Myocyte (in vitro differentiated cells): Measurements from ENCODE around the gene CHN1. TPM values are rescaled to one million over a fixed set of nuclear protein-coding genes. Genes with fewer than 3 reads are reported as not detected.

Experiments used
- DNase-seq: peaks from one replicate; pipeline ENCODE4 v3.0.0-alpha.2; 2012; ENCODE audit warnings: low read depth
- polyA plus RNA-seq: library from polyadenylated mRNA; unstranded; fragments of >200 nt; gene quantifications from one replicate; pipeline ENCODE4 v1.2.1, GENCODE V29; 2012; ENCODE audit warnings: missing spikeins
- total RNA-seq: library from RNA; depleted of rRNA; stranded (reverse); fragments of >200 nt; gene quantifications from 2 replicates; pipeline ENCODE4 v1.2.3, GENCODE V29; 2014

The CHN1 gene
- total RNA-seq, result 42.9 and 43.0 TPM in 2 replicates
- 56.1 TPM for polyA plus RNA-seq

GRCh38 chr2:175004980-175005732, at the start of gene CHN1:
TSS of gene CHN1 (minus strand) at chr2:175005381. CDS start at chr2:175004912, 469 bp downstream.
- DNase-seq, result peak; percentile 86

- no peak for DNase-seq
Observed at GRCh38 chr2:175054340-175054739, 49.2 kb upstream of the CHN1 start.

- no peak for DNase-seq
Observed at GRCh38 chr2:175049661-175050060, 44.5 kb upstream of the CHN1 start.

GRCh38 chr2:175048275-175048674, 43.1 kb upstream of the CHN1 start:
- DNase-seq, result no peak

- DNase-seq, result no peak
Observed at GRCh38 chr2:175039490-175039889, 34.3 kb upstream of the CHN1 start.

GRCh38 chr2:175039031-175039430, 33.9 kb upstream of the CHN1 start:
- no peak for DNase-seq

GRCh38 chr2:175037941-175038340, 32.8 kb upstream of the CHN1 start:
- no peak for DNase-seq

GRCh38 chr2:175036582-175037018, 31.4 kb upstream of the CHN1 start:
- DNase-seq, result peak; percentile 23

- DNase-seq, result peak; percentile 62
Observed at GRCh38 chr2:175035806-175036205, 30.6 kb upstream of the CHN1 start.

- DNase-seq, result no peak
Observed at GRCh38 chr2:175034716-175035115, 29.5 kb upstream of the CHN1 start.

GRCh38 chr2:175030380-175031271, 25.4 kb upstream of the CHN1 start:
- DNase-seq, result peak; percentile 79

GRCh38 chr2:175027755-175028154, 22.6 kb upstream of the CHN1 start:
- no peak for DNase-seq

- DNase-seq, result no peak
Observed at GRCh38 chr2:175026385-175026784, 21.2 kb upstream of the CHN1 start.

- peak; percentile 47 for DNase-seq
Observed at GRCh38 chr2:175025946-175026345, 20.8 kb upstream of the CHN1 start.

- no peak for DNase-seq
Observed at GRCh38 chr2:175025233-175025632, 20.1 kb upstream of the CHN1 start.

GRCh38 chr2:175022923-175023322, 17.7 kb upstream of the CHN1 start:
- no peak for DNase-seq

GRCh38 chr2:175019566-175020327, 14.6 kb upstream of the CHN1 start:
- DNase-seq, result no peak

- peak; percentile 62 for DNase-seq
Observed at GRCh38 chr2:175017618-175018414, 12.6 kb upstream of the CHN1 start.

GRCh38 chr2:175015340-175015739, 10.2 kb upstream of the CHN1 start:
- no peak for DNase-seq

- no peak for DNase-seq
Observed at GRCh38 chr2:175012516-175012915, 7.3 kb upstream of the CHN1 start.

GRCh38 chr2:175011505-175011904, 6.3 kb upstream of the CHN1 start:
- no peak for DNase-seq
